Measurements from ENCODE around the gene OSR1.

DNA sequence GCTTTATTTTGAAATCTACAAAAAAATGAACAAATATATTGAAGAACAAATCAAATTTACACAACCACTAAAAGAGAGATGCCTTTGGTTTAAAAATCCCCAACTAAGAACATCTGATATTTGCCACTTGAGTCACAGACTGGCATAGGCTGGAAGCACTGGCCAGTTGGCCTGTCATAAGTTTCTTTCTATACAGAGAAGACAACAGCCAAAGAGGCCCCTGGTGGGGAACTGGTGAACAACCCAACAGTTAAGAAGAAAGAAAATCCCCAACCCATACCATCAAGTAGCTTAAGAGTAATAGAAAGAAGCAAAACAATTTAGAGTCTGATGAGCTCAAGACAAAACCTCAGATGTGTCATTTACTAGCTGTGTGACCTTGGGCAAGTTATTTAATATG is 45.5 kb downstream of the OSR1 start:
- TF ChIP-seq, protein P1, sequence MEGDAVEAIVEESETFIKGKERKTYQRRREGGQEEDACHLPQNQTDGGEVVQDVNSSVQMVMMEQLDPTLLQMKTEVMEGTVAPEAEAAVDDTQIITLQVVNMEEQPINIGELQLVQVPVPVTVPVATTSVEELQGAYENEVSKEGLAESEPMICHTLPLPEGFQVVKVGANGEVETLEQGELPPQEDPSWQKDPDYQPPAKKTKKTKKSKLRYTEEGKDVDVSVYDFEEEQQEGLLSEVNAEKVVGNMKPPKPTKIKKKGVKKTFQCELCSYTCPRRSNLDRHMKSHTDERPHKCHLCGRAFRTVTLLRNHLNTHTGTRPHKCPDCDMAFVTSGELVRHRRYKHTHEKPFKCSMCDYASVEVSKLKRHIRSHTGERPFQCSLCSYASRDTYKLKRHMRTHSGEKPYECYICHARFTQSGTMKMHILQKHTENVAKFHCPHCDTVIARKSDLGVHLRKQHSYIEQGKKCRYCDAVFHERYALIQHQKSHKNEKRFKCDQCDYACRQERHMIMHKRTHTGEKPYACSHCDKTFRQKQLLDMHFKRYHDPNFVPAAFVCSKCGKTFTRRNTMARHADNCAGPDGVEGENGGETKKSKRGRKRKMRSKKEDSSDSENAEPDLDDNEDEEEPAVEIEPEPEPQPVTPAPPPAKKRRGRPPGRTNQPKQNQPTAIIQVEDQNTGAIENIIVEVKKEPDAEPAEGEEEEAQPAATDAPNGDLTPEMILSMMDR (IDR thresholded peaks at IDR 0.05 in 2 of 3, conservative IDR thresholded peaks at IDR 0.05 in 1 of 3; ENCODE audit: borderline replicate concordance in 1 of 3, insufficient read depth in 1 of 3, low read depth in 2 of 3, low read length in 2 of 3) = peak; percentile 29 to 44 (median 44); a peak in 5 of 6 replicates
- no peak for TF ChIP-seq ZNF274 (IDR thresholded peaks at IDR 0.05; ENCODE audit: low read depth, low read length)

Data from HCT116 (cell line).